Esophagus squamous epithelium (tissue), 5 donors: ENCODE data around the gene RAB27A. TPM values are rescaled to one million over a fixed set of nuclear protein-coding genes. Genes with fewer than 3 reads are reported as not detected.
A peak's percentile ranks its signal among the peaks of the same experiment; 100 is the strongest.

Source experiments
- DNase-seq: peaks from one replicate; lab custom pipeline; 2025; lab: John Stamatoyannopoulos, UW
- H3K27ac ChIP-seq, 4 donors: fragments of 200-600 bp; sonication (generic); one replicate each; pipeline ENCODE4 v1.5.1; 2016 to 2019; ENCODE audit warnings: mild to moderate bottlenecking in 1 of 4
- H3K27me3 ChIP-seq, 4 donors: fragments of 200-600 bp; sonication (generic); 1 replicate in 3 of 4; 2 replicates in 1 of 4; pipeline versions ENCODE4 v1.5.1 to v1.6.0; 2017 to 2021; ENCODE audit warnings: antibody characterized with exemption in 1 of 4
- H3K36me3 ChIP-seq, 3 donors: fragments of 200-600 bp; sonication (generic); one replicate each; pipeline ENCODE4 v1.5.1; 2016 to 2019
- H3K4me1 ChIP-seq, 3 donors: fragments of 200-600 bp; sonication (generic); one replicate each; pipeline ENCODE4 v1.5.1; 2017 to 2019
- H3K4me3 ChIP-seq, 4 donors: fragments of 200-600 bp; sonication (generic); 1 replicate in 3 of 4; 2 replicates in 1 of 4; pipeline ENCODE4 v1.5.1; 2016 to 2019; ENCODE audit warnings: mild to moderate bottlenecking in 2 of 4, moderate library complexity in 1 of 4
- H3K9me3 ChIP-seq, 3 donors: fragments of 200-600 bp; sonication (generic); one replicate each; pipeline ENCODE4 v1.5.1; 2016 to 2019
- CTCF ChIP-seq, 6 experiments: fragments of 450-650 bp in 4 of 6; fragments of 200-600 bp in 2 of 6; sonication (generic) in 2 of 6; IDR thresholded peaks; one replicate each; pipeline ENCODE4 v1.5.1; 2016 to 2019; ENCODE audit warnings: antibody characterized with exemption in 6 of 6, mild to moderate bottlenecking in 4 of 6, moderate library complexity in 4 of 6
- POLR2A ChIP-seq, 4 donors: fragments of 450-650 bp; IDR thresholded peaks; one replicate each; pipeline ENCODE4 v1.6.1; 2017; ENCODE audit warnings: antibody characterized with exemption in 4 of 4, mild to moderate bottlenecking in 4 of 4, moderate library complexity in 3 of 4
- WGBS, 2 donors: methylation state at CpG; one replicate each; pipeline ENCODE4 v1.1.5; 2018; 5-methylcytosine and 5-hydroxymethylcytosine counted together
- intact Hi-C: fragments of 100-400 bp; cut with DNase I; formaldehyde crosslinking; loops from one replicate; pipeline ENCODE4 v1.15.0; 2022
- total RNA-seq, 4 donors: library from RNA; depleted of rRNA; stranded (reverse); fragments of >200 nt; gene quantifications; one replicate each; pipeline ENCODE4 v1.1.0, GENCODE V29; 2016
- donor health status: DM: yes; HTN: yes; CAD: no.

Gene RAB27A
- total RNA-seq, 4 donors from 2014 or later = 8.7 to 16.2 (median 11.7) TPM

GRCh38 chr15:55197362-55197705 lies 92.3 kb downstream of the RAB27A start:
- TF ChIP-seq POLR2A (IDR thresholded peaks at IDR 0.05) = no peak
- TF ChIP-seq CTCF (IDR thresholded peaks at IDR 0.05) = no peak
- Histone ChIP-seq H3K36me3 (peaks cover 0 to 5% (median 0%) of the 10 kb centered on the region in 3 donors), H3K4me1 (peaks cover 0 to 36% (median 27%) of the 10 kb centered on the region in 3 donors), H3K9me3 (no peaks in the 10 kb centered on the region), H3K4me3 (peak overlapping the region; percentile 65 to 99 (median 86)), H3K27ac (peak overlapping the region; percentile 83 to 96 (median 94)), H3K27me3 (no peaks in the 10 kb centered on the region)
- DNase-seq = no peak
- 0% methylated on average over 10 of the region's 10 CpGs for WGBS, 2 donors
- intact Hi-C loops = no loop called here

DNA sequence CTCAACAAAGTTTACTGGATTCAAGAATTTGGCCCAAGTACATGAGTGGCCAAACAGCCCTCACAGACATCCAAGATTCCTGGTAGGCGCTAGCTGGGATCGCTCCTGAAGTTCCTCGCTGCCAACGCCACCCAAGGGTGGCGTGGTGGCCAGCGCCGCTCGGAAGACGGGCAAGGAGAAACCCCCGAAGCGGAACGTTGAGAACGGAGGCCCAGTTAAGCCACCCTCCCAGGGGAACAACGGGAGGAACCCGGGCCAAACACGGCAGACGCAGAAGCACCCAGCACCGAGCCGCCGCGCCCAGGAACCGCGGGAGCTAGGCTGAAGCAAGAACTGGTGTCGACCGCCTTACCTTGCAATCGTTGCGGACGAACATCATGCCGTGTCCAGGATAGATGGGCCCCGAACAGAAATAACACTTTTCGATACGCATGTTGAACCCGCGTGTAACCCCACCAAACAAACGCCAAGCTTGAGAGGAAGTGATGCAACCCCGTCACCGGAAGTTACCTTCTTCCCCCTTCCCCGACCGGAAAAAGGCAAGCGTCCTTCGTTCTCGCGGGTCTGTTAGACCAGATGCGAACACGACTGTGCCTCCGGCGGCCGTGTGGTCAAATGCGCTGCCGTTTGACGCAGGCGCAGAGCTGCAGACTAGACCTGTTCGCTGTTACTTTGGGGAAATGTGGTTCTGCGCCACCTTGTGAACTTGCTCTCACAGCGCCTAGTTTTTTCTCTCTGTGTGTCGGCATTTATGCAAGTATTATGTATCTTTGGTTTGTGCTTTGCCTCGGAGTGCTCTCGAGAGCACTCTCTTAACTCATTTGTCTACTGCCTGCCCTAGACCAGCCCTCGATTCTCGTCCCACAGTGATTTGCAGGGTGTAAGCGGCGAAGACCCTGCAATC lies 92.9 kb downstream of the RAB27A start, which contains the start of gene RSL24D1:
TSS of gene RSL24D1 (minus strand) at position 484 of the 904 bp plus-strand sequence. CDS start at position 433, 51 bp downstream.
- H3K4me3 ChIP-seq = peak within 1 kb of the TSS; percentile 65 to 99 (median 86)
- peak; percentile 80 for DNase-seq
- H3K4me1 ChIP-seq = peaks cover 0 to 36% (median 27%) of the 10 kb centered on the region in 3 donors
- peaks cover 0 to 10% (median 0%) of the 10 kb centered on the region in 3 donors for H3K36me3 ChIP-seq
- no peaks in the 10 kb centered on the region for H3K9me3 ChIP-seq
- intact Hi-C loops = no loop called here
- H3K27ac ChIP-seq = peak within 1 kb of the TSS; percentile 83 to 96 (median 94)
- WGBS, 2 donors = 0% methylated on average over 32 to 40 of the region's 62 CpGs
- peak in 3 of 4 donors; percentile 44 to 84 (median 58) for TF ChIP-seq POLR2A (IDR thresholded peaks at IDR 0.05)
- TF ChIP-seq CTCF (IDR thresholded peaks at IDR 0.05) = peak in 4 of 6 experiments; percentile 20 to 60 (median 26)
- no peaks in the 10 kb centered on the region for H3K27me3 ChIP-seq

GRCh38 chr15:55195996-55196395 lies 93.6 kb downstream of the RAB27A start:
- DNase-seq = no peak
- peaks cover 0 to 36% (median 27%) of the 10 kb centered on the region in 3 donors for H3K4me1 ChIP-seq
- H3K36me3 ChIP-seq = peaks cover 0 to 17% (median 1%) of the 10 kb centered on the region in 3 donors
- intact Hi-C loops = no loop called here
- H3K4me3 ChIP-seq = peak overlapping the region; percentile 65 to 99 (median 86)
- no peaks in the 10 kb centered on the region for H3K9me3 ChIP-seq
- 0 to 2% methylated on average over 9 of the region's 9 CpGs for WGBS, 2 donors
- peak overlapping the region; percentile 83 to 96 (median 94) for H3K27ac ChIP-seq
- no peaks in the 10 kb centered on the region for H3K27me3 ChIP-seq
- TF ChIP-seq CTCF (IDR thresholded peaks at IDR 0.05) = no peak
- no peak for TF ChIP-seq POLR2A (IDR thresholded peaks at IDR 0.05)

- no peak overlapping the region for H3K4me3 ChIP-seq
- H3K9me3 ChIP-seq = no peaks in the 10 kb centered on the region
- no peak overlapping the region for H3K27ac ChIP-seq
- H3K27me3 ChIP-seq = no peaks in the 10 kb centered on the region
- peaks cover 0 to 35% (median 12%) of the 10 kb centered on the region in 3 donors for H3K36me3 ChIP-seq
- no peak for DNase-seq
- TF ChIP-seq POLR2A (IDR thresholded peaks at IDR 0.05) (no peak), CTCF (IDR thresholded peaks at IDR 0.05) (no peak)
- H3K4me1 ChIP-seq = peaks cover 0 to 36% (median 27%) of the 10 kb centered on the region in 3 donors
- intact Hi-C loops = no loop called here
These were observed 95.4 kb downstream of the RAB27A start for GRCh38 chr15:55194256-55194655.

GRCh38 chr15:55186331-55186730 lies 103.3 kb downstream of the RAB27A start:
- no peak overlapping the region for H3K27ac ChIP-seq
- intact Hi-C loops = no loop called here
- H3K36me3 ChIP-seq = peaks cover 0 to 97% (median 28%) of the 10 kb centered on the region in 3 donors
- no peak overlapping the region for H3K4me3 ChIP-seq
- DNase-seq = no peak
- 62 to 77% methylated on average over 1 of the region's 1 CpG for WGBS, 2 donors
- H3K9me3 ChIP-seq = no peaks in the 10 kb centered on the region
- H3K27me3 ChIP-seq = no peaks in the 10 kb centered on the region
- H3K4me1 ChIP-seq = no peaks in the 10 kb centered on the region
- TF ChIP-seq CTCF (IDR thresholded peaks at IDR 0.05) = no peak
- TF ChIP-seq POLR2A (IDR thresholded peaks at IDR 0.05) = no peak
